ENCODE measurements around the gene TBX10. TPM values are rescaled to one million over a fixed set of nuclear protein-coding genes. Genes with fewer than 3 reads are reported as not detected.

The TBX10 gene
- total RNA-seq, 1 donor from 2014 or later: not detected

DNA sequence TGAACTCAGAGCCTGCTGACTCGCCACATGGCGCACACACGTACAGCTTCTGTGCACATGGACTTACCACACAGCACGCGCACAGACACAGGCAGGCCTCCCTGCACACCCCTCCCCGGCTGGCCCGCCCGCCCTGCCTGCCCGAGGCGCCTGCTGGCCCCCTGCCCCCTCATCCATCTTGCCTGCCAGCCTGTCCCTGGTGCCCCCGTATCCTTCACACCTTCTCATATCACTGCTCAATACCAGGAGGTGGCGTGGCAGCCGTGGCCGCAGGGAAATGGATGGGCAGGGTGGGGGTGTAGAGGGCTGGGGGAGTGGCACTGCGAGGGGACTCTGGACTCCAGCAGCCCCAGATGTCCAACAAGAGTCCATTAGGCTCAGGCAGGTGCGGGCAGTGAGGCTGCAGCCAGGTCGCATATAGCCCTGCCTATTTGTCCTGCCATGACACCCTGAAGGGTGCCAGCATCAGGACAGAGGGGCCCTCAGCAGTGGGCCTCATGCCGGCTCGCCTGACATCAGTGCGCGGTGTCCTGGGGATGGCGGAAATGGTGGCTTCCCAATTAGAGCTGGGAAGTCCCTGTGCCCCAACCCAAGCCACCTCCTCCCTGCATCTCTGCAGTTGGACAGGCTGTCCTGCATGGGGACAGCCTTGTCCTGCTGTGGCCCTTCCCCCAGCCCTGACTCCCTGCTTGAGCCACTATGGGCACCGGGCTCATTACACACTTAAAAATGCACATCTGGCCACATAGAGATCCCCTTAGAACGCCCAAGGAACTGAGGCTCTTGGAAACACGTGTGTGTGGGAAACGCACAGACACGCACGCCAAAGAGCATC, 2.0 kb upstream of the TBX10 start:
- H3K4me2 ChIP-seq (ENCODE audit: low read length): no peak overlapping the region
- no peaks in the 10 kb centered on the region for H3K9me3 ChIP-seq (ENCODE audit: insufficient read depth, low read depth, low read length)
- Mint-ChIP-seq H3K27me3 (ENCODE audit: low read depth, unreplicated experiment) (peaks cover 25% of the 10 kb centered on the region), H3K36me3 (ENCODE audit: low read depth, unreplicated experiment) (no peaks in the 10 kb centered on the region), H3K27ac (ENCODE audit: unreplicated experiment) (no peak overlapping the region), H3K4me1 (ENCODE audit: low read depth, unreplicated experiment) (no peaks in the 10 kb centered on the region), H3K4me3 (ENCODE audit: unreplicated experiment) (no peak overlapping the region), H3K9me3 (ENCODE audit: unreplicated experiment) (peaks cover 8% of the 10 kb centered on the region)
- no peak overlapping the region for H3K27ac ChIP-seq (ENCODE audit: low read depth, low read length)
- H3K27me3 ChIP-seq (ENCODE audit: insufficient read depth, low read length): peaks cover 2% of the 10 kb centered on the region
- no peak overlapping the region for H2AFZ ChIP-seq (ENCODE audit: low read depth, low read length)
- no peaks in the 10 kb centered on the region for H4K20me1 ChIP-seq (ENCODE audit: insufficient read depth, low read length)
- no peaks in the 10 kb centered on the region for H3K36me3 ChIP-seq (ENCODE audit: insufficient read depth, low read length)
- H3K4me1 ChIP-seq (ENCODE audit: insufficient read depth, low read length): no peaks in the 10 kb centered on the region
- DNase-seq (ENCODE audit: low read depth) (no peak), FAIRE-seq (no peak)
- no peaks in the 10 kb centered on the region for H3K79me2 ChIP-seq (ENCODE audit: insufficient read depth, low read length)
- TF ChIP-seq, protein P1, sequence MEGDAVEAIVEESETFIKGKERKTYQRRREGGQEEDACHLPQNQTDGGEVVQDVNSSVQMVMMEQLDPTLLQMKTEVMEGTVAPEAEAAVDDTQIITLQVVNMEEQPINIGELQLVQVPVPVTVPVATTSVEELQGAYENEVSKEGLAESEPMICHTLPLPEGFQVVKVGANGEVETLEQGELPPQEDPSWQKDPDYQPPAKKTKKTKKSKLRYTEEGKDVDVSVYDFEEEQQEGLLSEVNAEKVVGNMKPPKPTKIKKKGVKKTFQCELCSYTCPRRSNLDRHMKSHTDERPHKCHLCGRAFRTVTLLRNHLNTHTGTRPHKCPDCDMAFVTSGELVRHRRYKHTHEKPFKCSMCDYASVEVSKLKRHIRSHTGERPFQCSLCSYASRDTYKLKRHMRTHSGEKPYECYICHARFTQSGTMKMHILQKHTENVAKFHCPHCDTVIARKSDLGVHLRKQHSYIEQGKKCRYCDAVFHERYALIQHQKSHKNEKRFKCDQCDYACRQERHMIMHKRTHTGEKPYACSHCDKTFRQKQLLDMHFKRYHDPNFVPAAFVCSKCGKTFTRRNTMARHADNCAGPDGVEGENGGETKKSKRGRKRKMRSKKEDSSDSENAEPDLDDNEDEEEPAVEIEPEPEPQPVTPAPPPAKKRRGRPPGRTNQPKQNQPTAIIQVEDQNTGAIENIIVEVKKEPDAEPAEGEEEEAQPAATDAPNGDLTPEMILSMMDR (IDR thresholded peaks at IDR 0.05; ENCODE audit: insufficient read depth, low read depth, low read length): no peak
- no peak for TF ChIP-seq EZH2 (IDR thresholded peaks at IDR 0.05; ENCODE audit: insufficient read depth, low read length)
- H3K9ac ChIP-seq (ENCODE audit: low read length): no peak overlapping the region
- no peak overlapping the region for H3K4me3 ChIP-seq (ENCODE audit: insufficient read depth, low read depth, low read length)

DNA sequence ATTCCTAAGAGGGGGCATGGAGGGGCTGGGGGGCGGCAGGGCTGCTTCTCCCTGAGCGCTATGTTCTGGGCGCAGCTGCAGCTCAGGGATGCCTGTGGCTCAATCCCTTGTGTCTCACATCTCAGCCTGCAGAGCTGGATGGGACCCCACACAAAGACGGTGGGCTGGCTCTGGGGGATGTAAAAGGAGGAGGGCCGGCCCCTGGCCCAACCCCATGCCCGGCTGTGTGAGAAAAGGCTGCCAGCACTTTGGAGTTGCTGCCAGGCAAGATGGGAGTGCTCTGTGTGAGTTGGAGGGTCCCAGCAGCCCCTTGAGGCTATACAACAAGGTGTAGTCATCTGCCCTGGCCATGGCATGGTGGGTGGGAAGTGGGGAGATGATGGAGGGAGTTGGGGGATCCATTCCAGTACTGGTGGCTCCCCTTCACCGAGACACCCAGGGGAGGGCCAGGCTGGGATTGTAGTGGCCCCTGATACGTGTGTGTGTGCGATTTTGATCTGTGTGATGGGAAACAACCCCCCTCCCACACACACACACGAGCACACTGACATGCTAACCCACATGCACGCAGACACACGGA, 1.3 kb upstream of the TBX10 start:
- peaks cover 2% of the 10 kb centered on the region for H3K27me3 ChIP-seq (ENCODE audit: insufficient read depth, low read length)
- FAIRE-seq: no peak
- peaks cover 20% of the 10 kb centered on the region for H3K27me3 Mint-ChIP-seq (ENCODE audit: low read depth, unreplicated experiment)

More for the DNA sequence above, 1.3 kb upstream of the TBX10 start:
- Histone ChIP-seq H3K79me2 (ENCODE audit: insufficient read depth, low read length) (no peaks in the 10 kb centered on the region), H3K4me1 (ENCODE audit: insufficient read depth, low read length) (no peaks in the 10 kb centered on the region), H3K4me3 (ENCODE audit: insufficient read depth, low read depth, low read length) (no peak overlapping the region), H4K20me1 (ENCODE audit: insufficient read depth, low read length) (no peaks in the 10 kb centered on the region), H3K27ac (ENCODE audit: low read depth, low read length) (no peak overlapping the region), H3K4me2 (ENCODE audit: low read length) (no peak overlapping the region), H3K9ac (ENCODE audit: low read length) (no peak overlapping the region), H3K9me3 (ENCODE audit: insufficient read depth, low read depth, low read length) (no peaks in the 10 kb centered on the region), H2AFZ (ENCODE audit: low read depth, low read length) (no peak overlapping the region), H3K36me3 (ENCODE audit: insufficient read depth, low read length) (no peaks in the 10 kb centered on the region)
- TF ChIP-seq, protein P1 (IDR thresholded peaks at IDR 0.05; ENCODE audit: insufficient read depth, low read depth, low read length): no peak
- no peak for TF ChIP-seq EZH2 (IDR thresholded peaks at IDR 0.05; ENCODE audit: insufficient read depth, low read length)
- Mint-ChIP-seq H3K27ac (ENCODE audit: unreplicated experiment) (no peak overlapping the region), H3K36me3 (ENCODE audit: low read depth, unreplicated experiment) (no peaks in the 10 kb centered on the region), H3K9me3 (ENCODE audit: unreplicated experiment) (peaks cover 8% of the 10 kb centered on the region), H3K4me1 (ENCODE audit: low read depth, unreplicated experiment) (no peaks in the 10 kb centered on the region), H3K4me3 (ENCODE audit: unreplicated experiment) (no peak overlapping the region)
- DNase-seq (ENCODE audit: low read depth): no peak
